Measurements from ENCODE around the gene TP53TG5. TPM values are rescaled to one million over a fixed set of nuclear protein-coding genes. Genes with fewer than 3 reads are reported as not detected.

The TP53TG5 gene
- total RNA-seq, 2 donors from 2014 or later = 0.40 to 1.0 TPM

- no peak overlapping the region for H3K9ac ChIP-seq (ENCODE audit: low read depth in 2 of 2, low read length in 2 of 2)
- no peaks in the 10 kb centered on the region for H3K36me3 ChIP-seq
- H3K27ac ChIP-seq = no peak overlapping the region
- no peak overlapping the region for H3K4me3 ChIP-seq
- H3K27me3 ChIP-seq = no peaks in the 10 kb centered on the region
- intact Hi-C loops (cut with DNase I) = no loop called here
- no peaks in the 10 kb centered on the region for H3K9me3 ChIP-seq
- no peak for DNase-seq
- H3K4me1 ChIP-seq = no peaks in the 10 kb centered on the region
- TF ChIP-seq CTCF (IDR thresholded peaks at IDR 0.05) = no peak
Observed at GRCh38 chr20:45400346-45401031, 22.4 kb upstream of the TP53TG5 start.

GRCh38 chr20:45399018-45399417 lies 20.9 kb upstream of the TP53TG5 start:
- no peak for TF ChIP-seq CTCF (IDR thresholded peaks at IDR 0.05)
- Histone ChIP-seq H3K36me3 (no peaks in the 10 kb centered on the region), H3K9me3 (no peaks in the 10 kb centered on the region), H3K4me1 (no peaks in the 10 kb centered on the region), H3K27me3 (no peaks in the 10 kb centered on the region), H3K27ac (no peak overlapping the region), H3K9ac (ENCODE audit: low read depth in 2 of 2, low read length in 2 of 2) (no peak overlapping the region), H3K4me3 (no peak overlapping the region)
- no peak for DNase-seq
- intact Hi-C loops (cut with DNase I) = no loop called here

- Histone ChIP-seq H3K27ac (no peak overlapping the region), H3K4me1 (no peaks in the 10 kb centered on the region), H3K9me3 (no peaks in the 10 kb centered on the region), H3K4me3 (no peak overlapping the region), H3K9ac (ENCODE audit: low read depth in 2 of 2, low read length in 2 of 2) (no peak overlapping the region), H3K27me3 (no peaks in the 10 kb centered on the region), H3K36me3 (no peaks in the 10 kb centered on the region)
- intact Hi-C loops (cut with DNase I) = no loop called here
- DNase-seq = no peak
- TF ChIP-seq CTCF (IDR thresholded peaks at IDR 0.05) = no peak
Observed at GRCh38 chr20:45395114-45395415, 16.9 kb upstream of the TP53TG5 start.

- Histone ChIP-seq H3K9me3 (no peaks in the 10 kb centered on the region), H3K36me3 (no peaks in the 10 kb centered on the region), H3K27ac (no peak overlapping the region), H3K9ac (ENCODE audit: low read depth in 2 of 2, low read length in 2 of 2) (no peak overlapping the region), H3K27me3 (no peaks in the 10 kb centered on the region), H3K4me1 (no peaks in the 10 kb centered on the region), H3K4me3 (no peak overlapping the region)
- TF ChIP-seq CTCF (IDR thresholded peaks at IDR 0.05) = no peak
- intact Hi-C loops (cut with DNase I) = loop anchor here (5.0 kb wide), 1 partner anchor 33 kb away; no protein-coding TSS in a partner anchor
- DNase-seq = no peak
Observed at GRCh38 chr20:45394221-45395113, 16.3 kb upstream of the TP53TG5 start.

- DNase-seq = no peak
Observed at GRCh38 chr20:45392733-45393132, 14.6 kb upstream of the TP53TG5 start.

More at GRCh38 chr20:45392733-45393132, 14.6 kb upstream of the TP53TG5 start:
- Histone ChIP-seq H3K36me3 (no peaks in the 10 kb centered on the region), H3K4me1 (no peaks in the 10 kb centered on the region), H3K27me3 (no peaks in the 10 kb centered on the region), H3K27ac (no peak overlapping the region), H3K9me3 (no peaks in the 10 kb centered on the region), H3K4me3 (no peak overlapping the region), H3K9ac (ENCODE audit: low read depth in 2 of 2, low read length in 2 of 2) (no peak overlapping the region)
- TF ChIP-seq CTCF (IDR thresholded peaks at IDR 0.05) = no peak
- intact Hi-C loops (cut with DNase I) = loop anchor here (5.0 kb wide), 1 partner anchor 35 kb away; no protein-coding TSS in a partner anchor

Measured in colonic mucosa (tissue), 4 donors.